Ovary (tissue), 3 donors: ENCODE data around the gene CDK18.

ENCODE experiments used
- EP300 ChIP-seq: sonication (generic); formaldehyde crosslinking; IDR thresholded peaks from one replicate; pipeline ENCODE4 v1.6.1; 2017; ENCODE audit warnings: antibody characterized with exemption
- POLR2A ChIP-seq: fragments of 450-650 bp; IDR thresholded peaks from one replicate; pipeline ENCODE4 v1.6.1; 2017; ENCODE audit warnings: antibody characterized with exemption, mild to moderate bottlenecking, moderate library complexity
- TF ChIP-seq, protein P1 (sequence below), 3 donors: fragments of 450-650 bp in 2 of 3; fragments of 200-600 bp in 1 of 3; IDR thresholded peaks; one replicate each; pipeline versions ENCODE4 v1.5.1 to v1.8.0; 2016 to 2022; ENCODE audit warnings: antibody characterized with exemption in 3 of 3, mild to moderate bottlenecking in 1 of 3
- donor health status: DM: no; HTN: no; CAD: no.

DNA sequence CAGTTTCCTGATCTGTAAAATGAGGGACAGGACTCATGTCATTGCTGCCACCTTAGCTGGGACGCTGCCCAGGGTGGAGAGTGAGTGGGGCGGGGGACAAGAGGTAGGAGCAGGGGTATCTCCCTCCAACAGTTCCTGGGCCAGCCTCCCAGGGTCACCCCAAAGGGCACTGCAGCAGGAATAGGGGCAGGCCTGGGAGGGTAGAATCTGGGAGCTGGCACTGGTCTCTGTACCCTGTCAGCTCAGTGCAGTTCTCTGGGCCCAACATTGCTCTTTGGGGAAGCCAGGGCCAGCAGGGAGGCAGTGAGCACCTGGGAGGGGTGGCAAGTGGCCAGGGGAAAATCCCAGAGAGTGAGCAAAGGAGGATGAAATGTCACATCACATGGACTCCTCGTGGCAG, 71.5 kb downstream of the CDK18 start:
- TF ChIP-seq POLR2A (no peak), EP300 (no peak)
- TF ChIP-seq, protein P1, sequence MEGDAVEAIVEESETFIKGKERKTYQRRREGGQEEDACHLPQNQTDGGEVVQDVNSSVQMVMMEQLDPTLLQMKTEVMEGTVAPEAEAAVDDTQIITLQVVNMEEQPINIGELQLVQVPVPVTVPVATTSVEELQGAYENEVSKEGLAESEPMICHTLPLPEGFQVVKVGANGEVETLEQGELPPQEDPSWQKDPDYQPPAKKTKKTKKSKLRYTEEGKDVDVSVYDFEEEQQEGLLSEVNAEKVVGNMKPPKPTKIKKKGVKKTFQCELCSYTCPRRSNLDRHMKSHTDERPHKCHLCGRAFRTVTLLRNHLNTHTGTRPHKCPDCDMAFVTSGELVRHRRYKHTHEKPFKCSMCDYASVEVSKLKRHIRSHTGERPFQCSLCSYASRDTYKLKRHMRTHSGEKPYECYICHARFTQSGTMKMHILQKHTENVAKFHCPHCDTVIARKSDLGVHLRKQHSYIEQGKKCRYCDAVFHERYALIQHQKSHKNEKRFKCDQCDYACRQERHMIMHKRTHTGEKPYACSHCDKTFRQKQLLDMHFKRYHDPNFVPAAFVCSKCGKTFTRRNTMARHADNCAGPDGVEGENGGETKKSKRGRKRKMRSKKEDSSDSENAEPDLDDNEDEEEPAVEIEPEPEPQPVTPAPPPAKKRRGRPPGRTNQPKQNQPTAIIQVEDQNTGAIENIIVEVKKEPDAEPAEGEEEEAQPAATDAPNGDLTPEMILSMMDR (IDR thresholded peaks at IDR 0.05): no peak
